NT2/D1 (cell line): Measurements from ENCODE around the gene DSPP.

Experiments
- DNase-seq: peaks from one replicate; pipeline ENCODE4 v3.0.0-alpha.2; 2011; ENCODE audit warnings: low read depth, low spot score
- H3K27me3 ChIP-seq: 2 replicates; pipeline ENCODE4 v1.6.0; 2011; ENCODE audit warnings: mild to moderate bottlenecking; ENCODE audit not compliant: insufficient read length, insufficient read depth
- H3K36me3 ChIP-seq: 2 replicates; pipeline ENCODE4 v1.6.1; 2011; ENCODE audit warnings: mild to moderate bottlenecking, low read length, mixed read lengths; ENCODE audit not compliant: insufficient read depth, insufficient read length
- H3K4me1 ChIP-seq: 2 replicates; pipeline ENCODE4 v1.5.1; 2011; ENCODE audit not compliant: insufficient read depth, insufficient read length
- H3K4me3 ChIP-seq: 2 replicates; pipeline ENCODE4 v1.5.1; 2011; ENCODE audit warnings: low read depth; ENCODE audit not compliant: insufficient read length
- H3K9ac ChIP-seq: 2 replicates; pipeline ENCODE4 v1.6.0; 2011; ENCODE audit warnings: low read depth; ENCODE audit not compliant: insufficient read length
- H3K9me3 ChIP-seq: 2 replicates; pipeline ENCODE4 v1.5.1; 2011; ENCODE audit warnings: mild to moderate bottlenecking, low read length; ENCODE audit not compliant: insufficient read depth
- SUZ12 ChIP-seq: IDR thresholded peaks from 2 replicates; pipeline ENCODE4 v1.6.1; 2011; ENCODE audit not compliant: insufficient read length, insufficient read depth; ENCODE audit errors: extremely low read depth
- YY1 ChIP-seq: IDR thresholded peaks from 2 replicates; pipeline ENCODE4 v1.6.1; 2011; ENCODE audit not compliant: insufficient read length, insufficient read depth
- ZNF274 ChIP-seq: IDR thresholded peaks from 2 replicates; pipeline ENCODE4 v1.6.1; 2011; ENCODE audit warnings: mild to moderate bottlenecking, low read depth, low read length

The DSPP gene

DNA sequence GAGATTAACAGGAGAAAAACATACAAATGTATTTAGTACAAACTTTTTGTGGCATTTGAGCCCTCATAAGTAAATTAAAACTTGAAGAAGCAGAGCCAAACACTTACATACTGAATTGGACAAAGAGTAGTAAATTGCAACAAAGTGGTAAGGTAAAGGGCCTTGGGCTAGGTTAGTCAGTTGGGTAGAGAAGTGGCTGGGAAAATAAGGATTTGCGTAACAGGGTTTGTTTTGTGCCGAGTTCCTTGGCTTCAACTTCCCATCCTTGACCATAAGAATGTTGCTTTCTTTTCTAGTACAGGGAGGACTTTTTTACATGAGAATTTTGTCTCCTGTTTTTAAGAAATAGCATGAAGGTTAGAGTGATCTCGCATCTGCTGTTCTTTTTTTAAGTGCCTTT lies 33.3 kb upstream of the DSPP start:
- Histone ChIP-seq H3K4me3 (no peak overlapping the region), H3K9me3 (no peaks in the 10 kb centered on the region), H3K9ac (no peak overlapping the region), H3K36me3 (no peaks in the 10 kb centered on the region), H3K27me3 (no peaks in the 10 kb centered on the region), H3K4me1 (no peaks in the 10 kb centered on the region)
- TF ChIP-seq ZNF274 = no peak
- no peak for TF ChIP-seq YY1
- no peak for TF ChIP-seq SUZ12
- no peak for DNase-seq

DNA sequence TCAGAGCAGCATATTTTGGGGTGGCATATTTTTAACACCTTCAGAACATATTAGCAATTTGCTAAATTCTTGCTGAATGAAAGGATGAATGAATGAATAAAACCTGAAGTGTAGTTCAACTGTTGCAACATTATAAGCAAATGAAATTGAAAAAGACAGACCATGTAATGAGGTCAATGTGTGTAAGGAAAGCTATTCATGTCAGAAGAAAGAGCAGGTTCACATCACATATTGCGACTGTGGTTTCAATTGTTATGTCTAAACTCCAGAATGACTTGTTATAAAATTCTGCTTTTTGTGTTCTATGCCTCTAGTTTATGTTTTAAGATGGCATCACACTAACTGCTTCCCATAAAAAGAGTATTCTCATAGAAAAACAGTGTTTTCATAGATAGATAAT lies 32.9 kb upstream of the DSPP start:
- Histone ChIP-seq H3K36me3 (no peaks in the 10 kb centered on the region), H3K27me3 (no peaks in the 10 kb centered on the region), H3K4me1 (no peaks in the 10 kb centered on the region), H3K9me3 (no peaks in the 10 kb centered on the region), H3K9ac (no peak overlapping the region), H3K4me3 (no peak overlapping the region)
- TF ChIP-seq ZNF274 (no peak), SUZ12 (no peak), YY1 (no peak)
- no peak for DNase-seq

DNA sequence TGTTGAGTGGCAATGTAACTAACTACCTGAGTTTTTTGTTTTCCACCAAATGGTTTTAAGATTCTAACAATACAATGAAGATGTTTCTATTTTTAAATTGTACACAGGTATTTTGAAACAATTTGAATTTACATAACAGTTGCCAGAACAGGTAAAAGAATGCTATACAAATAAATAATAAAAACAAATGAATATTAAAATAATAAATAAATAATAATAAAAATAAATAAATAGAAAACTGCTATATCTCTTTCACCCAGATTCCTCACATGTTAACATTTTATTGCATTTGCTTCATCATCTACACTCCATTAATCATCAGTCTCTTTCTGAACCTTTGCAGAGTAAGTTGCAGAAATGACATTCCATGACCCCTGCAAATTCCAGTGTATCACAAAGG lies 32.3 kb upstream of the DSPP start:
- Histone ChIP-seq H3K27me3 (no peaks in the 10 kb centered on the region), H3K4me1 (no peaks in the 10 kb centered on the region), H3K36me3 (no peaks in the 10 kb centered on the region), H3K4me3 (no peak overlapping the region), H3K9me3 (no peaks in the 10 kb centered on the region), H3K9ac (no peak overlapping the region)
- TF ChIP-seq SUZ12 = no peak
- TF ChIP-seq YY1 = no peak
- TF ChIP-seq ZNF274 = no peak
- DNase-seq = no peak

DNA sequence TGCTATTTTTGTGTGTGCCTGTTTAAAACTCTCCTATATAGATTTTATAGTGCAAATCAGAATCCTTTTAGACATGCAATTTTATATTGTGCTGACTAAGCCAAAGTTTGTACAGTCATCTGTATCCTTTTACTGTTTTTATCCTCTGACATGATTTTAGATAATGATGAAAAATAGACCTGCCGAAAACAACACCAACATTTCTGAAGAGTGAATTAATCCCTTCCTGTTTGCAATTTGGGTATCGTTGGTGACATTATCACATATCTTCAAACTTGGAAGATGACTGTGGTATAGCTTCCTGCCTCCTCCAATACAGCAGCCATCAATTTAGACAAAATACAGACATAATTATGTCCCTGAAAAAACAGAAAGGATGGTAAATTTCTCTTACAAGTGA lies 28.9 kb upstream of the DSPP start:
- H3K27me3 ChIP-seq = no peaks in the 10 kb centered on the region

DNA sequence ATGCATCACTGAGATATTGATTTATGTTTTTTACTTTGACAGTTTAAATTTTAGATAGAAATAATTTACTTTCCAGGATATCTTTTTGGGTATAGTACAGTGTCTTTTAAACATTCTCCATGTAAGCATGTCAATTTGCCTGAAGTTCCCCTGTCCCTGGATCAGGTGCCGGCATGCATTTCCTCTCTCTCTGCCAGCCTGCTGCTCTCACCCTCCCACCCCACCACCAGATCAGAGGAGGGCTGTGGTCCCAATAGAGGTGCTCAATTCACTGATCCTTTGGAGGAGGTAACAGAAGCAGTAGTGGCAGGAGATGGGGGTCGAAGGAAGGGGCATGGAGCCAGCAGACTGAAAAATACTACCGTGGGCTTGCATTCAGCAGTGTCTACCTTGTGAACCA lies 28.3 kb upstream of the DSPP start:
- Histone ChIP-seq H3K36me3 (no peaks in the 10 kb centered on the region), H3K9ac (no peak overlapping the region), H3K4me3 (no peak overlapping the region), H3K27me3 (no peaks in the 10 kb centered on the region), H3K9me3 (no peaks in the 10 kb centered on the region), H3K4me1 (no peaks in the 10 kb centered on the region)
- DNase-seq = no peak
- TF ChIP-seq YY1 = no peak
- no peak for TF ChIP-seq SUZ12
- TF ChIP-seq ZNF274 = no peak

More for the DNA sequence above, 28.9 kb upstream of the DSPP start:
- Histone ChIP-seq H3K4me3 (no peak overlapping the region), H3K9me3 (no peaks in the 10 kb centered on the region), H3K36me3 (no peaks in the 10 kb centered on the region), H3K4me1 (no peaks in the 10 kb centered on the region), H3K9ac (no peak overlapping the region)
- TF ChIP-seq SUZ12 = no peak
- no peak for TF ChIP-seq YY1
- no peak for TF ChIP-seq ZNF274
- DNase-seq = no peak

DNA sequence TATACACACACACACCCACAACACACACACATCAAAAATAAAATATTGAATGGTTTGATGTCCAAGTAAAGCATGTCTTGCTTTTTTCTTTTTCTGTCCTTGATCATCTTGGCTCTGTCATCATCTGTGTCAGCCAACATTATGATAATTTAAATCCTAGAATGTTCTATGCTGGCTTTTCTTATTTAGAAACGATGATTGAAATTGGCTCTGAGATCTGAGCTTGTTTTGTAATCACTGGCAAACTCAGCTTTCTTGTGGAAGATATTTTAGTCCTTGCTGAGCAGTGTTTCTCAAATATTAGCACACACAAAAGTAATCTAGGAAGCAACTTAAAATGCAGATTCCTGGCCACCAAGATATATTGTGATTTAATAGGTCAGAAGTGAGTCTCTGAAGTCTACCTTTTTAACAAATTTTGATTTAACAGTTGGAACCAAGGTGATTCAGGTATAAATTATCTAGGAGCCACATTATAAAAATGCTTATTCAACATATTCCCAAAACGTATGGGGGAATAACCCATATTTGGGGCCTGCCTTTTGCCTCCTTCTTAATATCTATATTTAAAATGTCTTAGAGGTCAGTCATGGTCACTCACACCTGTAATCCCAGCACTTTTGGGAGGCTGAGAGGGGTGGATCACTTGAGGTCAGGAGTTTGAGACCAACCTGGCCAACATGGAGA lies 24.0 kb upstream of the DSPP start:
- no peak for DNase-seq
- H3K9me3 ChIP-seq = no peaks in the 10 kb centered on the region
- H3K9ac ChIP-seq = no peak overlapping the region
- TF ChIP-seq ZNF274 (no peak), SUZ12 (no peak), YY1 (no peak)
- H3K4me1 ChIP-seq = no peaks in the 10 kb centered on the region
- H3K27me3 ChIP-seq = no peaks in the 10 kb centered on the region
- H3K4me3 ChIP-seq = no peak overlapping the region
- no peaks in the 10 kb centered on the region for H3K36me3 ChIP-seq

DNA sequence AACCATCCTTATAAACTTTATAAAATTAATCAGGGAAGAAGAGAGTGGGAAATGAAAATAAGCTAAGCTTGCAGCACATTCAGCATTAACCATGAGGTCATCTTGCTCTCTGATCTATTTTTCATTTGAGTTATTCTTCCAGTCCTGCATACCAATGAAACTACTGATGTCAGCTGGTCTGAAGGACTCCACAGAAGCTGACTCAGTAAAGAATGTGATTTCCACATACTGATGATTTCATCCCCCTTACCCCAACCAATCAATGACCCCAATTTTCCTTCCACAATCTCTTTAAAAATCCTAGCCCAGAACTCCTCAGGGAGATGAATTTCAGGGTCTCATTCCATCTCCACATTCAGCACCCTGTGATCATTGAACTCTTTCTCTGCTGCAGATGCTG lies 18.8 kb upstream of the DSPP start:
- Histone ChIP-seq H3K36me3 (no peaks in the 10 kb centered on the region), H3K9me3 (no peaks in the 10 kb centered on the region), H3K4me3 (no peak overlapping the region), H3K27me3 (no peaks in the 10 kb centered on the region), H3K9ac (no peak overlapping the region), H3K4me1 (no peaks in the 10 kb centered on the region)
- DNase-seq = no peak
- TF ChIP-seq YY1 (no peak), SUZ12 (no peak), ZNF274 (no peak)

DNA sequence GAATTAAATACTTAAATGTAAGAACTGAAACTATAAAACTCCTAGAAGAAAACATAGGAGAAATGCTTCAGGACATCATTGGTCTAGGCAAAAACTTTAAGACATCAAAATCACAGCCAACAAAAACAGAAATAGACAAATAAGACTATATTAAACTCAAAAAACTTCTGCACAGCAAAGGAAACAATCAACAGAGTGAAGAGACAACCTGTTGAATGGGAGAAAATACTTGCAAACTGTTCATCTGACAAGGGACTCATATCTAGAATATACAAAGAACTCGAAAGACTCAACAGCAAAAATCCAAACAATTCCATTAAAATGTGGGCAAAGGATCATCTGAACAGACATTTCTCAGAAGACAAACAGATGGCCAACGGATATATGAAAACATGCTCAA lies 16.2 kb upstream of the DSPP start:
- H3K4me3 ChIP-seq = no peak overlapping the region
- no peak for DNase-seq
- no peak overlapping the region for H3K9ac ChIP-seq
- H3K4me1 ChIP-seq = no peaks in the 10 kb centered on the region
- no peaks in the 10 kb centered on the region for H3K9me3 ChIP-seq
- H3K36me3 ChIP-seq = no peaks in the 10 kb centered on the region
- no peaks in the 10 kb centered on the region for H3K27me3 ChIP-seq
- TF ChIP-seq YY1 (no peak), SUZ12 (no peak), ZNF274 (no peak)
